K562 (cell line): Measurements from ENCODE around the gene APPL2. TPM values are rescaled to one million over a fixed set of nuclear protein-coding genes. Genes with fewer than 3 reads are reported as not detected.

ENCODE experiments used
- C11orf30 ChIP-seq: fragments of 450-650 bp; IDR thresholded peaks from 2 replicates; pipeline ENCODE4 v1.6.1; 2016; ENCODE audit warnings: low read depth, mild to moderate bottlenecking
- CCNT2 ChIP-seq: IDR thresholded peaks from 2 replicates; pipeline ENCODE4 v1.6.1; 2011; ENCODE audit warnings: borderline replicate concordance, low read depth, mild to moderate bottlenecking, moderate library complexity, mixed read lengths, low read length; ENCODE audit not compliant: insufficient read length; ENCODE audit errors: extremely low read depth
- CHD2 ChIP-seq: IDR thresholded peaks from 2 replicates; pipeline ENCODE4 v1.6.1; 2011; ENCODE audit warnings: low read depth, low read length
- L3MBTL2 ChIP-seq: fragments of 450-650 bp; IDR thresholded peaks from 2 replicates; pipeline ENCODE4 v1.6.1; 2016; ENCODE audit warnings: mild to moderate bottlenecking, moderate library complexity
- MAFF ChIP-seq: IDR thresholded peaks from 2 replicates; pipeline ENCODE4 v1.6.1; 2012; ENCODE audit warnings: low read length, improper control_type of control experiment
- MAFG ChIP-seq: fragments of 450-650 bp; conservative IDR thresholded peaks from 2 replicates; pipeline ENCODE4 v1.6.1; 2016; ENCODE audit warnings: missing genetic modification characterization, missing compliant biosample characterization
- MAFK ChIP-seq: IDR thresholded peaks from 2 replicates; pipeline ENCODE4 v1.6.1; 2011; ENCODE audit warnings: low read length, improper control_type of control experiment
- NR2C1 ChIP-seq, 2 experiments: fragments of 450-650 bp; IDR thresholded peaks; 2 replicates each; pipeline ENCODE4 v1.6.1; 2017; ENCODE audit warnings: mild to moderate bottlenecking in 2 of 2, antibody characterized with exemption in 1 of 2, inconsistent platforms in 1 of 2, missing compliant biosample characterization in 1 of 2, missing genetic modification characterization in 1 of 2
- NR4A1 ChIP-seq, 2 experiments: fragments of 250-450 bp in 1 of 2; fragments of 450-650 bp in 1 of 2; sonication (Bioruptor Pico) in 1 of 2; IDR thresholded peaks; 2 replicates each; pipeline versions ENCODE4 v1.4.0 to v1.6.1; 2016 to 2020; ENCODE audit warnings: mild to moderate bottlenecking in 2 of 2, missing compliant biosample characterization in 1 of 2, missing genetic modification characterization in 1 of 2, moderate library complexity in 1 of 2
- SMARCB1 ChIP-seq: IDR thresholded peaks from 2 replicates; pipeline ENCODE4 v1.6.1; 2011; ENCODE audit warnings: improper control_type of control experiment, low read depth; ENCODE audit not compliant: insufficient read length
- ZNF212 ChIP-seq: fragments of 450-650 bp; formaldehyde crosslinking; IDR thresholded peaks from 2 replicates; pipeline ENCODE4 v1.4.0; 2020; ENCODE audit warnings: mild to moderate bottlenecking
- ZNF347 ChIP-seq: fragments of 450-650 bp; formaldehyde crosslinking; IDR thresholded peaks from 2 replicates; pipeline ENCODE4 v1.4.0; 2020; ENCODE audit warnings: low read depth, mild to moderate bottlenecking, moderate library complexity
- polyA plus RNA-seq, 8 experiments: library from polyadenylated mRNA; depleted of rRNA in 4 of 8; stranded (reverse) in 5 of 8; unstranded in 3 of 8; fragments of >200 nt; fragmentation: Nextera tagmentation in 2 of 8; fragmentation: Illumina TruSeq in 1 of 8; extraction: Ambion mirVana in 2 of 8; extraction: Trizol in 1 of 8; gene quantifications; 2 replicates each; pipeline versions ENCODE4 v1.2.1 to v1.2.3, GENCODE V29; 2011 to 2014; ENCODE audit warnings: inconsistent platforms in 1 of 8, missing spikeins in 1 of 8
- total RNA-seq, 7 experiments: library from RNA; depleted of rRNA in 6 of 7; stranded (reverse); fragments of >200 nt in 6 of 7; fragmentation: Illumina TruSeq in 2 of 7; extraction: Trizol in 2 of 7; gene quantifications; 2 replicates each; pipeline versions ENCODE4 v1.2.1 to v1.2.3, GENCODE V29; 2011 to 2021; ENCODE audit warnings: low replicate concordance in 1 of 7
- TF ChIP-seq, protein P1 (sequence below): sonication (generic); formaldehyde crosslinking; IDR thresholded peaks from 2 replicates; pipeline ENCODE4 v1.8.1; 2023; ENCODE audit warnings: mild to moderate bottlenecking, missing genetic modification reagents, moderate library complexity
- TF ChIP-seq, protein P2 (sequence below): fragments of 250-450 bp; sonication (Bioruptor Pico); IDR thresholded peaks from 2 replicates; pipeline ENCODE4 v1.8.0; 2022; ENCODE audit warnings: inconsistent platforms, mild to moderate bottlenecking, moderate library complexity, borderline replicate concordance
- TF ChIP-seq, protein P3 (sequence below), 2 experiments: fragments of 450-650 bp in 1 of 2; sonication (generic) in 1 of 2; formaldehyde crosslinking in 1 of 2; IDR thresholded peaks in 1 of 2; conservative IDR thresholded peaks in 1 of 2; 2 replicates each; pipeline versions ENCODE4 v1.6.1 to v1.8.1; 2016 to 2023; ENCODE audit warnings: mild to moderate bottlenecking in 2 of 2, moderate library complexity in 2 of 2, inconsistent platforms in 1 of 2, missing genetic modification reagents in 1 of 2
- TF ChIP-seq, protein P4 (sequence below): sonication (generic); formaldehyde crosslinking; IDR thresholded peaks from 2 replicates; pipeline ENCODE4 v1.4.0; 2020; ENCODE audit warnings: mild to moderate bottlenecking, missing genetic modification reagents
- TF ChIP-seq, protein P5 (sequence below): sonication (generic); formaldehyde crosslinking; IDR thresholded peaks from 2 replicates; pipeline ENCODE4 v1.9.0; 2022; ENCODE audit warnings: mild to moderate bottlenecking, missing genetic modification reagents
- TF ChIP-seq, protein P6 (sequence below): IDR thresholded peaks from 3 replicates; pipeline ENCODE4 v1.6.1; 2011; ENCODE audit warnings: borderline replicate concordance, mild to moderate bottlenecking; ENCODE audit not compliant: insufficient read length, insufficient read depth
- TF ChIP-seq, protein P7 (sequence below), 3 experiments: fragments of 200-800 bp in 1 of 3; sonication (Bioruptor generic) in 1 of 3; sonication (generic) in 1 of 3; formaldehyde crosslinking in 1 of 3; IDR thresholded peaks; 2 replicates each; pipeline versions ENCODE4 v1.6.1 to v1.8.0; 2016 to 2022; ENCODE audit warnings: mild to moderate bottlenecking in 2 of 3, missing compliant biosample characterization in 2 of 3, missing genetic modification characterization in 2 of 3, missing genetic modification reagents in 1 of 3

Gene APPL2
- total and polyA plus RNA-seq, 9 of the 15 experiments (the other 6 are each of a cell fraction or from before 2014, with no cell fraction given), result 2.1 to 14.4 (median 8.2) TPM

DNA sequence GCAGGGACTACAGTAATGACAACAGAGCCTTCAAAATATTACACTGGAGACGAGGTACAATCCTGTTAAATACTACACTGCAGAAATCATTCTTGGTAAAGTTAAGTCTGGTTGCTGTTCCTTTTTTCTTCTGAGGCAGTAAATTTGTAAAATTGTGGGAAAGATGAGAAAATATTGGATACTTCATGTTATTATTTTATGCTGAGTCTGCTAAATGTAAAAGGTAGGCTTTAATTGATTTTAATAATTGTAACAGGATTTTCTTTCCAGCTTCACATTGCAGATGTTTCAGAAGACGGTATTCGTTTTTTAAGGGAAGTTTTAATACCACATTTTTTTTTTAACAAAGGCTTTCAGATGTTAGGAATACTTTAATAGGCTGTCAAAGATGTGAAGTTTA lies 65.8 kb downstream of the APPL2 start (continued):
- TF ChIP-seq, protein P1, sequence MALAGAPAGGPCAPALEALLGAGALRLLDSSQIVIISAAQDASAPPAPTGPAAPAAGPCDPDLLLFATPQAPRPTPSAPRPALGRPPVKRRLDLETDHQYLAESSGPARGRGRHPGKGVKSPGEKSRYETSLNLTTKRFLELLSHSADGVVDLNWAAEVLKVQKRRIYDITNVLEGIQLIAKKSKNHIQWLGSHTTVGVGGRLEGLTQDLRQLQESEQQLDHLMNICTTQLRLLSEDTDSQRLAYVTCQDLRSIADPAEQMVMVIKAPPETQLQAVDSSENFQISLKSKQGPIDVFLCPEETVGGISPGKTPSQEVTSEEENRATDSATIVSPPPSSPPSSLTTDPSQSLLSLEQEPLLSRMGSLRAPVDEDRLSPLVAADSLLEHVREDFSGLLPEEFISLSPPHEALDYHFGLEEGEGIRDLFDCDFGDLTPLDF (CRISPR knock-in tag), result no peak
- TF ChIP-seq ZNF212 (CRISPR knock-in tag) (no peak), NR2C1 (IDR thresholded peaks at IDR 0.05) (no peak), NR2C1 (tag; IDR thresholded peaks at IDR 0.05) (no peak), SMARCB1 (no peak), NR4A1 (CRISPR knock-in tag; IDR thresholded peaks at IDR 0.05) (no peak), NR4A1 (tag; IDR thresholded peaks at IDR 0.05) (no peak), CCNT2 (no peak), MAFG (tag) (peak; percentile 96), L3MBTL2 (no peak), CHD2 (no peak), MAFF (peak; percentile 95), C11orf30 (peak; percentile 95), MAFK (peak; percentile 94), ZNF347 (no peak)
- TF ChIP-seq, protein P2, sequence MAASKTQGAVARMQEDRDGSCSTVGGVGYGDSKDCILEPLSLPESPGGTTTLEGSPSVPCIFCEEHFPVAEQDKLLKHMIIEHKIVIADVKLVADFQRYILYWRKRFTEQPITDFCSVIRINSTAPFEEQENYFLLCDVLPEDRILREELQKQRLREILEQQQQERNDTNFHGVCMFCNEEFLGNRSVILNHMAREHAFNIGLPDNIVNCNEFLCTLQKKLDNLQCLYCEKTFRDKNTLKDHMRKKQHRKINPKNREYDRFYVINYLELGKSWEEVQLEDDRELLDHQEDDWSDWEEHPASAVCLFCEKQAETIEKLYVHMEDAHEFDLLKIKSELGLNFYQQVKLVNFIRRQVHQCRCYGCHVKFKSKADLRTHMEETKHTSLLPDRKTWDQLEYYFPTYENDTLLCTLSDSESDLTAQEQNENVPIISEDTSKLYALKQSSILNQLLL (CRISPR knock-in tag), result no peak
- TF ChIP-seq, protein P3, sequence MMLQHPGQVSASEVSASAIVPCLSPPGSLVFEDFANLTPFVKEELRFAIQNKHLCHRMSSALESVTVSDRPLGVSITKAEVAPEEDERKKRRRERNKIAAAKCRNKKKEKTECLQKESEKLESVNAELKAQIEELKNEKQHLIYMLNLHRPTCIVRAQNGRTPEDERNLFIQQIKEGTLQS (IDR thresholded peaks at IDR 0.05), result no peak
- TF ChIP-seq, protein P3 (CRISPR knock-in tag; conservative IDR thresholded peaks at IDR 0.05), result no peak
- TF ChIP-seq, protein P4, sequence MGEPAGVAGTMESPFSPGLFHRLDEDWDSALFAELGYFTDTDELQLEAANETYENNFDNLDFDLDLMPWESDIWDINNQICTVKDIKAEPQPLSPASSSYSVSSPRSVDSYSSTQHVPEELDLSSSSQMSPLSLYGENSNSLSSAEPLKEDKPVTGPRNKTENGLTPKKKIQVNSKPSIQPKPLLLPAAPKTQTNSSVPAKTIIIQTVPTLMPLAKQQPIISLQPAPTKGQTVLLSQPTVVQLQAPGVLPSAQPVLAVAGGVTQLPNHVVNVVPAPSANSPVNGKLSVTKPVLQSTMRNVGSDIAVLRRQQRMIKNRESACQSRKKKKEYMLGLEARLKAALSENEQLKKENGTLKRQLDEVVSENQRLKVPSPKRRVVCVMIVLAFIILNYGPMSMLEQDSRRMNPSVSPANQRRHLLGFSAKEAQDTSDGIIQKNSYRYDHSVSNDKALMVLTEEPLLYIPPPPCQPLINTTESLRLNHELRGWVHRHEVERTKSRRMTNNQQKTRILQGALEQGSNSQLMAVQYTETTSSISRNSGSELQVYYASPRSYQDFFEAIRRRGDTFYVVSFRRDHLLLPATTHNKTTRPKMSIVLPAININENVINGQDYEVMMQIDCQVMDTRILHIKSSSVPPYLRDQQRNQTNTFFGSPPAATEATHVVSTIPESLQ (CRISPR knock-in tag), result no peak
- TF ChIP-seq, protein P5, sequence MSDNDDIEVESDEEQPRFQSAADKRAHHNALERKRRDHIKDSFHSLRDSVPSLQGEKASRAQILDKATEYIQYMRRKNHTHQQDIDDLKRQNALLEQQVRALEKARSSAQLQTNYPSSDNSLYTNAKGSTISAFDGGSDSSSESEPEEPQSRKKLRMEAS, result no peak
- TF ChIP-seq, protein P6, sequence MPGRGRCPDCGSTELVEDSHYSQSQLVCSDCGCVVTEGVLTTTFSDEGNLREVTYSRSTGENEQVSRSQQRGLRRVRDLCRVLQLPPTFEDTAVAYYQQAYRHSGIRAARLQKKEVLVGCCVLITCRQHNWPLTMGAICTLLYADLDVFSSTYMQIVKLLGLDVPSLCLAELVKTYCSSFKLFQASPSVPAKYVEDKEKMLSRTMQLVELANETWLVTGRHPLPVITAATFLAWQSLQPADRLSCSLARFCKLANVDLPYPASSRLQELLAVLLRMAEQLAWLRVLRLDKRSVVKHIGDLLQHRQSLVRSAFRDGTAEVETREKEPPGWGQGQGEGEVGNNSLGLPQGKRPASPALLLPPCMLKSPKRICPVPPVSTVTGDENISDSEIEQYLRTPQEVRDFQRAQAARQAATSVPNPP, result no peak
- TF ChIP-seq, protein P7, sequence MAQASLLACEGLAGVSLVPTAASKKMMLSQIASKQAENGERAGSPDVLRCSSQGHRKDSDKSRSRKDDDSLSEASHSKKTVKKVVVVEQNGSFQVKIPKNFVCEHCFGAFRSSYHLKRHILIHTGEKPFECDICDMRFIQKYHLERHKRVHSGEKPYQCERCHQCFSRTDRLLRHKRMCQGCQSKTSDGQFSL (CRISPR knock-in tag; IDR thresholded peaks at IDR 0.05), result no peak
- TF ChIP-seq, protein P7 (tag; IDR thresholded peaks at IDR 0.05), result no peak
